Erythroblast (primary cell): ENCODE results near the gene GNB1L.

Experiments used
- DNase-seq, 2 experiments: peaks; one replicate each; lab custom pipeline; 2025; lab: John Stamatoyannopoulos, UW
- GATA1 ChIP-seq: IDR thresholded peaks from 2 replicates; pipeline ENCODE4 v1.6.1; 2011; ENCODE audit warnings: low read depth, mild to moderate bottlenecking, control low read depth, low read length, moderate library complexity
- POLR2A ChIP-seq: IDR thresholded peaks from 2 replicates; pipeline ENCODE4 v1.6.1; 2011; ENCODE audit warnings: mild to moderate bottlenecking, low read length

Gene GNB1L

DNA sequence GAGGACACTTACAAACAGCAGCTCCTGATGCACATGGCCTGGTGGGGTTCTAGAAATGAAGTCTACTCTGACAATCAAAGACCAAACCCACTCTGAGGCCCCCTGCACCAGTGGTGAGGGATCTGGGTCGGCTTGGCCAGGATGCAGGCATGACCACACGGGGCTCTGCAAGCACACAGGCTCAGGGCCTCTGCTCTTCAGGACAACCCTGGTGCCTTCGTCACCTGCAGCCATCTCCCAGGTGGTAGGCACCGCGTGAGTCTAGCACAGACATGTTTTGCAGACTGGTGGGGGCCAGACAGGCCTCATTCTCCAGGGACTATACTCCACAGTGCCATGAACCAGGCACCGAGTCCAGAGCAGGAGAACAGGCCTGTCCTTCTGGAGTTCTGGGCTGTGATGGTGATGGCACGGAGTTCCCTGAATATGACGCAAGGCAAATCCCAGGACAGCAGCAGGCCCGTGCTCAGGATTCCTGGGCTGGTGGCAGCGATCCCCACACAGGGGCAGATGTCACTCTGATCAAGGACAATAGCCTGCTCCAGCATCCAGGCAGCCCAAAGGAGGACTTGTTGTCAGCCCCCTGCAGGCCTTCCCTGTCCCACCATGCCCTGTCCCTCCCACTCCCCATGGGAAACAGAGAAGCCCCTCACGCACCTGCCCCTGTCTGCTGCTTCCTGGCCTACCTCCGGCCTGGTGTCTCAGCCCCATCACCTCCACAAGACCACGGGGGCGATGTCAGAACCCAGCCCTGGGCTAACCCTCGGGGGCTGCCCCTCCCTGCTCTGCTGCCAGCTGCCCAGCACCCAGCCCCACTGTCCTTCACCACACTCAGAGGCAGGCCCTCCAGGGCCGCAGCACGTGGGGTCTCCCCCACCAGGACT lies 36.1 kb downstream of the GNB1L start:
- DNase-seq: no peak
- TF ChIP-seq GATA1 (no peak), POLR2A (no peak)

DNA sequence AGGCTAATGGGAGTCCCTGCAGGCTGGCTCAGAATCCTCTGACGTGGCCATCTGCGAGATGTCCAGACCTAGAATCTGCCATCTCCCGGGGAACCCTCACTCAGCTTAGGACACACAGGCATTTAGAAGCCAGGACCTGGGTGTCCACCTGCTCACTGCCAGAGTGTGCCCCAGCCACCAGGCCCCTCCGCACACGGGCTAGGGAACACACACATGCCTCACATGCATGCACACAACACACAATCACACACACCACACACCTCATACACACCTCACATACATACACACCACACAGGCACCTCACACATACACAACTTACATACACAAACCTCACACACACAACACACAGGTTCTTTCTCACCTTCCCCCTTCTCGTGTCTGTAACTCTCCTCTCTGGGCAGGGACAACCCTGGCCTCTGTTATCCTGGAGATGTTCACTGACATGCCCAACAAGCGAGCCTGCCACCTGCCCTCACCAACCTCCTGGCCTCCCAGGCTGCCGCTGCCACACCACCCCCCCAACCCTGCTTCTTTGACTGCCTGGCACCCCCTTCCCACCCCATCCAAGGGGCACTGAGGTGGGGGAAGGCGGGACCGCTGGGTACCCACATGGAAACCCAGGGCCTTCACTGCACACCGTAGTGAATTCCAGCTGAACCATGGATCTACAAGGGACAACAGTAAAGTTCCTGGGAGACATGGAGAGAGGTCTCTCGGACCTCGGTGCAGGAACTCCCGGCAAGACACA lies 38.1 kb downstream of the GNB1L start:
- TF ChIP-seq POLR2A (no peak), GATA1 (no peak)
- no peak for DNase-seq

DNA sequence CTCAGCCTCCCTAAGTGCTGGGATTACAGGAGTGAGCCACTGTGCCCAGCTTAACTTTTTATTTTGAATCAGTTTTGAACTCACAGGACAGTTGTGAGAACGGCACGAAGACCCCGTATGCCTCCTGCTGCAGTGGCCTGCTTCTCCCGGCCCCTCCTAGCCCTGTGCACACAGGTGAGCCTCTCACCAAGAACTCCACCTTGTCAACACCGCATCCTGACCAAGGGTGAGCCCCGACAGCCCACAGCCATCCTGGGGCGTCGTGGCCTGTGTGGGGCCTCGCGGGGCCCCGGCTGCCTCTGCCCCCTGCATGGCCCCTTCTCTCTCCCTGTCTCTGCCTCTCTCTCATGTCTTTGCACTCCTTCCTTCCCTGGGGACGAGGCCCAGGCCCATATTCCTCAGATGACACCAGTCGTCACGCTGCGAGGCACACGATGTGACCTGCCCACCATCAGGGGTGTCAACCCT lies 38.8 kb downstream of the GNB1L start:
- DNase-seq: no peak
- TF ChIP-seq POLR2A (no peak), GATA1 (no peak)

DNA sequence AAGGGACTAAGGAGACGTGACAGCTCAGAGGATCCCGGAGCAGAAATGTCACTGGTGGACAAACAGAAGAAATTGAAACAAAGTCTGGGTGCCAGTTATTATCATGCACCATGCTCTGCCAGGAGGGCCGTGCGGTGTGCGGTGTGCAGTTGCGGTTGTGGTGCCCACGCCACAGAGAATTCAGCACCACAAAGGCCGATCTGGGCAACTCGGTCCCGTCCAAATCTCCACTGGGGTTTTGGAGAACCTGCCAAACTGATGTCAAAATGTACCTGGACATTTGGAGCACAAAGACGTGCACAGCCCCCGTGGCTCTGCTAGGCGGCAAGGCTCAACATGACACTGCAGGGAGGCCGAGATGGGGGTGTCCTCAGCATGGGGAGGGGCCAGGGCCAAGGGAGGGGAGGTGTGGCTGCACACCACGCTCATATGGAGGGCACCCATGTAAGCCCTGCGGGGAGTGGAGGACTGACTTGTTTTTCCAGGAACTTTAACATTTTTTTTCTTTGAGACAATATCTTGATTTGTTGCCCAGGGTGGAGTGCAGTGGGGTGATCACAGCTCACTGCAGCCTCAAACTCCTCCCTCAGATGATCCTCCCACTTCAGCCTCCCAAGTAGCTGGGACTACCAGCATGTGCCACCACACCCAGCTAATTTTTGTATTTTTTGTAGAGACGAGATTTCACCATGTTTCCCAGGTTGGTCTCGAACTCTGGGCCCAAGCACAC lies 39.4 kb downstream of the GNB1L start:
- TF ChIP-seq GATA1 (no peak), POLR2A (no peak)
- DNase-seq: no peak

DNA sequence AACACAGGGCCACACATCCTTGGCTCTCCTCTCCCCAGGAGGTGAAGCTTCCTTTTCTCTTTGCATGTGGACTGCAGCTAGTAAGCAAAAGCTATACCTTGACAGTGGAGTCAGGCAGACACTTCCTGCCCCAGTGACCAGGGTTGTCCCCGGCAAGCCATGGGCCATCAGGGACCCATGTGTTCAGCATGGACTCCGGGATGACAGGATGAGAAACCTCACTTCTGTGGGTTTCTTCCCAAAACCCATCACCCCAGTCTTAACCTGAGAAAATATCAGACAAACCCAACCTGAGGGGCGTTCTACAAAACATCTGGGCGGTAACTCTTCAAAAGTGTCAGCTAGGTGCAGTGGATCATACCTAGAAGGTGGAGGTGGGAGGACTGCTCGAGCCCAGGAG lies 40.2 kb downstream of the GNB1L start:
- TF ChIP-seq GATA1 (no peak), POLR2A (no peak)
- DNase-seq: no peak

DNA sequence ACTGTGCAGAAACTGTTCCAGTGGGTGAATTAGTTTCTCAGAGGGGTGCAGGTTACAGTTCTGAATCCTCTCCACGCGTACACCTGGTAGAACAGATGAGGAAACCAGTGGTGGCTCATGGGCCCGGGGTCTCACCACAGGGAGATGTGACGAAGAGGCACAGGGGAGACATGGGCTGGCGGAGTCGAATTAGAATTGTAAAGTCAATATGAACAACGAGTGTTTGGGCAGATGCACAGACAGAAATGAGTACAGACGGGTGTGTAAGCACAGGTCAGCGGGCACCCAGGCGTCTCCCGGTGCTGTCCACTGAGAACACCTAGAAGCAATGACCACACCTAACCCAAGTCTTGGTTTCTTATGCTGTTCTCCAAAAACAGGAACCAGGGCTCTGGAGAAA lies 41.8 kb downstream of the GNB1L start:
- no peak for DNase-seq
- TF ChIP-seq POLR2A: no peak
- TF ChIP-seq GATA1: no peak

DNA sequence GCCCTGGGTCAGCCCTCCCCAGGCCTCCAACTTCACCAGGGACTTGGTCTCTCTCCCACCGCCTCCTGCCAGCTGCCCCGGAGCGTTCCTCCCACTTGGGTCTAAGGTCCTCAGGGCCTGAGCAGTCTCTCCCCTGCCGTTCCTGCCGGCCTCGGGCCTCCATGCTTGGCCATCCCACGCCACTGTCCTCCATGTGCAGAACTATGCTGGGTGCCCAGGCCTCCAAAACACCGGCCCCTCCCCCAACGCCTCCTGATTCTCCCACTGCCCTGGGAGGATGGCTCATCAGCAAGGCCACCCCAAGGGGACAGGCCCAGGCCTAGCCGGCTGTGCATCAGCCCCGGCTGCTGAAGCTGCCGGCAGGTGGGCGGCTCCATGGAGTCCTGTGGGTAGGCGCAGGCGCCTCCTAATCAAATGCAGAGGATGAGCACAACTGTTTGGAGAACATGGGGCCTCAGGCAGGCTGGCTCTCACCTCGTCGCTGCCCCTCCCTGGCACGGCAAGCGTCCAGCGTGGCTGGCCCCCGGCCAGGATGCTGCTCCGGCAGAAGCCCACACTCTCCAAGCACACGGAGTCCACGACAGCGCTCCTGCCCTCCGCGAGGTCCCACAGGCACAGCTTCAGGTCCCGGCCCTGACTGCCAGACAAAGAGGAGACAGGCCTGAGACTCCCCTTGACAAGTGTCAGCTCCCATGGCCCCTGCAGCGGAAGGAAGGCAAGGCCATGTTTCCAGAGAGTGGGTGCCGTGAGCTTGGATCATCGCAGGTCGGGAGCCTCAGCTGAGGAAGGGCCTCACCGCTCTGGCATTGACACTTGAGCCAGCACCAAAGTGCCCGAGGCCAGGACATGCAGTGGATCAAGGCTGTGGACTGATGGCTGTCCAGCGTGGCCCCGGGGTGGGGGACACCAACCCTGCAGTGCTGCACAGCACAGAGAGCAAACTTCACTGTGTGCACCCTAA lies 42.6 kb downstream of the GNB1L start:
- TF ChIP-seq POLR2A: no peak
- no peak for TF ChIP-seq GATA1
- no peak for DNase-seq

DNA sequence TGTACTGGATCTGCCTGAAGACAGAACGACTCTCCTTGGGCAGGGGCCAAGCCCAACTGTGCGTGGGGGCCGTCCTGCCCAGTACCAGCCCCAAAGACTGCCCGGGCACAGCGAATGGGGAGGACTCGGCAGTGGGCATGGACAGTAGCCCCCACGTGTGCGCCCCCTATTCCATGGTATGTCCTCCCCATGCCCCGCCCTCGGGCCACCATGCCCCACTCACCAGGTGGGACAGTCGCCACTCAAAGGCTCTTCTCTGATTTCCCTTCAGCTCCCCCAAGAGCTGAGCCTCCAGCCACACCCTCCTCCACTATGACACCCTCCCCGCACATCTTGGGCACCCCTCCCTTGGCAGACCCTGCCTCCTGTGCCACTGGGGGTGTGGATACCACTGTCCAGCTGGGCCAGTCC lies 43.5 kb downstream of the GNB1L start:
- no peak for TF ChIP-seq GATA1
- no peak for TF ChIP-seq POLR2A
- DNase-seq: no peak

DNA sequence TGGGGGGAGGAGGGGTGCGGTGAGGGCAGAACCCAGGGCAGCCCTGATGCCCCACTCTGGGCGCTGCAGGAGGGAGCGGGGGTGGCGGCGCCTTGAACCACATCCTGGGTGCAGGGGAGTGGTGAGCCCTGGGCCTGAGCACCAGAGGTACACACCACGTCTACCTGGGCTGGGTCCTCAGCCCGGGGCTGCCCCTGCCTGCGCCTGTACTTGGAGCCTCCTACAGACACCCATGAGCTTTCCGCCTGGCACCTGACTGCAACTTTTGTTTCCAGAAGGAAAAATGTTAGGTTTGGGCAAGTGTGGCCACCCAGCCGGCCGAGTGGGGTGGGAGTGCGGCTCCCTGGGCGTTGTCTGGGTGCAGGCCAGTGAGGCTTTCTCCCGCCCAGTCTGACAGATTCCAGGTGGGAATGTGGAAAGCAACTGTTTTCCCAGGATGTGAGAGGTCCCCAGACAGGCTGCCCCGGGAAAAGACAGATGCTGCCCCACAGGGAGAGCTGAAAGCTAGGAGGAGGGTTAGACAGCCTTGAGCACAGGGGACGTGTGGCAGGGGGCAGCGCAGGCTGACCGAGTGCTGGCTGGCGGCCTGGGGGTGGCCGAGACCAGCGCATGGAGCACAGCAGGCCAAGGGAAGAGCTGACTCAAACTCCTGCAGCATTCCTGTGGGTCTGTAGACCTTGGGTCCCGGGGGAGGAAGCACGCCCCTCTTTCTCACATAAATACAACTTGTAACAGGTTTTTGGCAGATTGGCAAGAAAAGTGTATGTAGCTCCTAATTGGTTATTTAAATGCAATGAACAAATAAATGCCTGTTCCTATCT lies 44.1 kb downstream of the GNB1L start:
- DNase-seq: no peak
- TF ChIP-seq GATA1 (no peak), POLR2A (no peak)

DNA sequence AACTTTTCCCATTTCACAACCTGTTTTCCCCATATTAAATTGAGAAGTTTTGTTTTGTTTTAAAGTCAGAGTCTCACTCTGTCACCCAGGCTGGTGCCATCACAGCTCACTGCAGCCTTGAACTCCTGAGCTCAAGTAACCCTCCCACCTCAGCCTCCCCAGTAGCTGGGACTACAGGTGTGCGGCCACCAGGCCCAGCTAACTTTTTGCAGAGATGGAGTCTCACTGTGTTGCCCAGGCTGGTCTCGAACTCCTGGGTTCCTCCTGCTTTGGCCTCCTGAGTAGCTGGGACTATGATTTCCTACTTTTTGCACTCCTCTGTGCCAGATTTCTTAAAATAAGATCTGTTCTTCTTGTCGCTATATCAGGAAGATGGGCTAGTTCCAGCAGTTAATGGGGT lies 44.9 kb downstream of the GNB1L start:
- TF ChIP-seq GATA1: no peak
- TF ChIP-seq POLR2A: no peak
- no peak for DNase-seq

DNA sequence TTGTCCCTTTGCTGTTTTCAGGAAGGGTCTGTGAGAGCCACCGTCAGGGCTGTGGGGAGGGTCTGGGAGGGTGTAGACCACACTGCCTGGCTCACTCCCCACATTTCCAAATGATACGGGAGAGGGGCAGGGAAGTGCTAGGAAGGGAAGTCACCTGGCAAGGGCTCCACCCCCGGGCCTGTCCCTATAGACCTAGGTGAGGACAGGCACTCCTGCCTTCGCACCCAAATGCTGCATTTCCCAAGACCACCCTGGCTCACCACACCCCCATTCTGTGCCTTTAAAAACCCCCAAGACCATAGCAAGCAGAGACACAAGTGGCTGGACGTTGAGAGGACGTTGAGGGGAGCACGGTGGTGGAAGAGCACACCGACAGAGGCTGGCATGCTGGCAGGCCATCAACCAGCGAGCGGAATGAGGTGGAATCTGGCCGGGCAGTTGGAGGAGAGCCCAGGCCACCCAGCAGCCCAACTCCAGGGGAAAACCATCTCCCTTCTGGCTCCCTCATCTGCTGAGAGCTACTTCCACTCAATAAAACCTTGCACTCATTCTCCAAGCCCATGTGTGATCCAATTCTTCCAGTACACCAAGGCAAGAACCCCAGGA lies 45.7 kb downstream of the GNB1L start:
- no peak for DNase-seq
- TF ChIP-seq POLR2A (no peak), GATA1 (no peak)
